NCI-H345 treated with DMSO at 0.1 percent for 48 hours (cell line): ENCODE data around the gene PLA2G7.

Experiments used
- DNase-seq: peaks from one replicate; lab custom pipeline; 2025; ENCODE audit not compliant: unreplicated experiment; lab: John Stamatoyannopoulos, UW

Gene PLA2G7

DNA sequence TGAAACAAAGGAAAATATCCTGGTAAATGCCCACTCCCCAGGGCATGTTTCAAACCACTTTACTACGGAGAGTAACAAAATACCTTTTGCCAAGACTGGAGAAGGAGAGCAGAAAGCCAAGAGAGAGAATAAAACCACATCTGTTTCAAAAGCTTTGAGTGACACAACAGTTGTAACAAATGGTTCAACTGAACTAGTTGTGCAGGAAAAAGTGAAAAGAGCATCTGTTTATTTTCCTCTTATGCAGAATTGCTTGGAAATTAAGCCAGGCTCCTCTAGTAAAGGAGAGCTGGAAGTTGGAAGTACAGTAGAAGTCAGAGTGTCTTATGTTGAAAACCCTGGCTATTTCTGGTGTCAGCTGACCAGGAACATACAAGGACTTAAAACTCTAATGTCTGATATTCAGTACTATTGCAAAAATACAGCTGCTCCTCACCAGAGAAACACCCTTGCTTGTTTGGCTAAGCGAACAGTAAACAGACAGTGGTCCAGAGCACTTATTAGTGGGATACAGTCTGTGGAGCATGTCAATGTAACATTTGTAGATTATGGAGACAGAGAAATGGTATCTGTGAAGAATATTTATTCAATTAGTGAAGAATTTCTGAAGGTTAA, 44.9 kb downstream of the PLA2G7 start:
- no peak for DNase-seq

DNA sequence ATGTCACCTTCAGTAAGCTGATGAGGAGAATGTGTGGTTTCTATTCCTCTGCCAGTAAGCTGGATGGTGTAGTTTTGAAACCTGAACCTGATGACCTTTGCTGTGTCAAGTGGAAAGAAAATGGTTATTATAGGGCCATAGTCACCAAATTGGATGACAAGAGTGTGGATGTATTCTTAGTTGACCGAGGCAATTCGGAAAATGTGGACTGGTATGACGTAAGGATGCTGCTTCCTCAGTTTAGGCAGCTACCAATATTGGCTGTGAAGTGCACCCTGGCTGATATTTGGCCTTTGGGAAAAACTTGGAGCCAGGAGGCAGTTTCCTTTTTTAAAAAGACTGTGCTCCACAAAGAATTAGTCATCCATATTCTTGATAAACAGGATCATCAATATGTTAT, 45.5 kb downstream of the PLA2G7 start:
- DNase-seq: no peak

DNA sequence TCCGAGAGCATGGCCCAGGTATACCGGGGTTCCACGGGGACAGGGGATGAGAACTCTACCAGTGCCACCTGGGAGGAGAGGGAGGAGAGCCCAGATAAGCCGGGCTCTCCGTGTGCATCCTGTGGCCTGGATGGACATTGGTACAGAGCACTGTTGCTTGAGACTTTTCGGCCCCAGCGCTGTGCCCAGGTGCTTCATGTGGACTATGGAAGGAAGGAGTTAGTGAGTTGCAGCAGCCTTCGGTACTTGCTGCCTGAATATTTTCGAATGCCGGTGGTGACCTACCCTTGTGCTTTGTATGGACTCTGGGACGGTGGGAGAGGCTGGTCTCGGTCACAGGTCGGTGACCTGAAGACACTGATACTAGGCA, 46.2 kb downstream of the PLA2G7 start:
- no peak for DNase-seq

DNA sequence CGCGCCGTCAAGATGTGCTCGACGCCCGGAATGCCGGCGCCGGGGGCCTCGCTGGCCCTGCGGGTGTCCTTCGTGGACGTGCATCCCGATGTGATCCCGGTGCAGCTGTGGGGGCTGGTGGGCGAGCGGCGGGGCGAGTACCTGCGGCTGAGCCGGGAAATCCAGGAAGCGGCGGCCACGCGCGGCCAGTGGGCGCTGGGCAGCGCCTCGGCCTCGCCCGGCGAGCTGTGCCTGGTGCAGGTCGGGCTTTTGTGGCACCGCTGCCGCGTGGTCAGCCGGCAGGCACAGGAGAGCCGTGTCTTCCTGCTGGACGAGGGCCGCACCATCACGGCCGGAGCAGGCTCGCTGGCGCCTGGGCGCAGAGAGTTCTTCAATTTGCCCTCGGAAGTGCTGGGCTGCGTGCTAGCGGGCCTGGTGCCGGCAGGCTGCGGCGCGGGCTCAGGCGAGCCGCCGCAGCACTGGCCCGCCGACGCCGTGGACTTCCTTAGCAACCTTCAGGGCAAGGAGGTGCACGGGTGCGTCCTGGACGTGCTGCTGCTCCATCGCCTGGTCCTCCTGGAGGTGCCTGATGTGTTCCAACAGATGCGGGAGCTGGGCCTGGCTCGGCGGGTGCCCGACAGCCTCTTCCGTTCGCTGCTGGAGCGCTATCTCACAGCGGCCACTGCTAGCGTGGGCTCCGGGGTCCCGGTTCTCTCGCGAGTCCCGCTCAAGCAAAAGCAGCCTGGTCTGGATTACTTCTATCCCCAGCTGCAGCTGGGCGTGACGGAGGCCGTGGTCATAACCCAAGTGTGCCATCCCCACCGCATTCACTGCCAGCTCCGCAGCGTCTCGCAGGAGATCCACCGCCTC, 46.8 kb downstream of the PLA2G7 start:
- DNase-seq: no peak

DNA sequence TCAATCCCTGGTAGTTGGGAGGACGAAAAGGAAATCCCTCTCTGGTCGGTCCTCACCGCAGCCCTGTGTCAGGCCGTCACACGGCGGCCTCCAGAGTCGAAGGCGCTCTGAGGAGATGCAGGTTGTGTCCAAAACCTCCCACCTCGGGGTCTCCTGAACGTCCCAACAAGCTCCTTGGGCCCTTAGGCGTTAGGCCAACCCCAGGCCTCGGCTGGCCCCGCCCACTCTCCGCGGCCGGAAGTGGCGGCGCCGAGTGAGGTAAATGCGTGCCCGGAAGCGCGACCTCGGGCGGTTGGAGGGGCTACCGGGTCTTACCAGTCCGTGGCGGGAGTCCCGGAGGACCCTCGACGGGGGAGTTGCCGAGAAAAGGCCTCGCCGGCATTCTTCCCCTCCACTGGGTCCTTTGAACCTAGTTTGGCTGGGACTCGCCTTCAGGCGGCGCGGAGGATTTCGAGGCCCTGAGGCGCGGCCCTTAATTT, 47.5 kb downstream of the PLA2G7 start, which contains the start of gene TDRD6:
Gene TDRD6 (plus strand): TSS at position 267 of the 479 bp plus-strand sequence. CDS start 244 bp downstream, outside the sequence.
- no peak for DNase-seq

DNA sequence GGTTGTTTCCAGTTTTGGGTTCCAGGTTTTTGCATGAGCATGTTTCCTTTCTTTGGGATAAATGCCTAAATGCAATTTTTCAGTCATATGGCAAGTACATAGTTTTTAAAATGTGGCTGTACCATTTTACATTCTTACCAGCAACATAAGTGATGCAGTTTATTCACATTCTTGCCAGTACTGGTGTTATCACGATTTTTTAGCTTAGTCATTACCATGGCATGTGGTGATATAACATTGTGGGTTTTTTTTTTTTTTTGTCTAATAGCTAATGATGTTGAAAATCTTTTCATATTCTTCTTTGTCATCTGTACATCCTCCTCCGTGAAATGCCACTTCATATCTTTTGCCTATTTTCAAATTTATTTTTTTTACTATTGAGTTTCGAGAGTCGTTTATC, 50.4 kb downstream of the PLA2G7 start:
- DNase-seq: no peak

DNA sequence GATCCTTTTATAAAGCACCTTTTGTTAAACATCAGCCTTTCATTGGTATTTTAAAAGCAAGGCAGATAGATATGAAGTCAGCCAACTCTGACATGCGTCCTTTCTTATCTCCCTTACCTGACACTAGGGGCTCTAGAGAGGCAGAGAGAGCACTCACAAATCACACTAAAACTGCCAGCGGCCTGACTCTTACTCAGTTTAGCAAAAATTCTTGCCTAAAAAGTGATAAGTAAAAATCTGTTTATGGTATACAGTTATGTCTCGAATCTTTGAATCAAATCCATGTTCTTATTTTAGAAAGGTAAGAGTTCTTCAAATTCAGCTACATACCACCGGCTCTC, 57.9 kb downstream of the PLA2G7 start:
- no peak for DNase-seq

DNA sequence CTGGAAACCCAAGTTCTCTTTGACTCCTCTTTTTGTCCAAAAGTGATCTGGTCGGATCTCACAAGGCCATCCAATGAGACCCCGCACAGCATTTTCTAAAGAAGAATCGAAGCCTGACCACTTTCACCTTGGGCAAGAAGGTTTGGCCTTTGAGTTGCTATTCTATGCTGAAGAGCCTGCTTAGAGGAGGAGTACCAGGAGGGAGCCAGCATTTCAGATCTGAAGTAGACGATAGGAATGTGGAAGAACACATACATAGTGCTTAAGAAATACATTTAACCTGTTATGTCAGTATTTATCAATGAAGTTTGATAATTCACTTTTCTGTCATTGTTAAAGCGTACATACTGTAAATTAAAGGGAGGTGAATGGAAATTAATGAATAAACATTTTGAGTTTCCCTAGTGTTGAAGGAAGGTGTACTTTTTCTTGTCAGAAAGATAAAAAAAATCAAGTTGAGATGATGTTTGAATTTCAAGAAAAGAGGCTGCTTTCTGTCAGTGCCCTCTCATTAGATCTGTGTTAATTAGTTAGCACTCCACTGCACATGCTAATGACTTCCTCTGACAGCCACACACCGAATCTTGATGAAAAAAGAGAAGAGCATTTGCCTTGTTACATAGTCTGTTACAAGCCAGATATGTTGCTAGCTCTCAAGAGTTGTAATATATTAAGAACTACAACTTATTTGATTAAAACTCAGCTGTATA, 58.4 kb downstream of the PLA2G7 start:
- no peak for DNase-seq

DNA sequence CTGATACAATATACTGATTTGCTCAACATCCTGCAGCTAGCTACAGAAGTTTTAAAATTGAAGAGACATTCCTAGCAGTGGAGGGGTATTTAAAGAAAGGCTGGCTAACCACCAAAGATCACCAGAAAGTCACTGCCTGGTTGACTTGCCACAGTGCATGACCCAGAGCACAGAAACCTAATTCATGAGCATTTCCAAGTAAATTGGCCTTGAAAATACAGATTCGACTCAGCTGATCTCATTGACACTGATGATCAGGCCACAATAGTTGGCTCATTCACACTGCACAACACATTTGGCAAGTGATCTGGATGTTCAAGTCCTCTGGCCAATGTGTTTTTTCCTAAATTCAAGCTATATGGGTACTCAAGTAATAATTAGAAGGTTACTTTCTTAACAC, 60.8 kb downstream of the PLA2G7 start:
- no peak for DNase-seq

DNA sequence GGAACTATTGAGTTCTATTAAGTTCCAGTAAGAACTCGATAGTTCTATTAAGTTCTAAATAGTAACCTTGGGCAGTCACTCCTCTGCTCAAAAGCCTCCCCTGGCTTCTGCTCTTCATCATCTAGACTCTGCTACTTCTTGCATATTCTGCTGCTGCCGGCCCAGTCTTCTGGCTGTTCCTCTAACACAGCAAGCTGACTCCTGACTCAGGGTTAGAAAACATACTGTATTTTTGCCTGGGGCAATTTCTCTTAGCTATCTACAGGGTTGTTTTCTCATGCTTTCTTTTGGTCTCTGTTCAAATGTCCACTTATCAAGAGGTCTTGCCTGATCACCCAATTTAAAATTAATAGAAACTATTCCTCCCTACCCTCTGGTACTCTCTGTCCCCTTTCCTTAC, 67.8 kb downstream of the PLA2G7 start:
- no peak for DNase-seq

DNA sequence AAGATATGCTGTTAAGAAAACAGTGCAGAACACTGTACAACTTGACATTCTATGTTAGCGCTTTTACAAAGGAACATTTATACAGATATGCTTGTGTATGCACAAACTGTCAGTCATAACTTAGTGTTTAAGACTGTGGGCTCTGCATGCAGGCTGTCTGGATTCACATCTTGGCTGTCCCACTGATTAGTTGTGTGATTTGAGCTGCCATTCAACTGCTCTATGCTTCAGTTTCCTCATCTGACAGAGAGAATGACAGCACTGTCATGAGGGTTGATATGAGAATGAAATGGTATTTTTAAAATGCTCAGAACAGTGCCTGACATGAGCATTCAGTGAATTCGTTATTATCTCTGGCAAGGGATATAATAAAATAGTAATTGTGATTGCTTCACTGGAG, 73.7 kb downstream of the PLA2G7 start:
- no peak for DNase-seq

DNA sequence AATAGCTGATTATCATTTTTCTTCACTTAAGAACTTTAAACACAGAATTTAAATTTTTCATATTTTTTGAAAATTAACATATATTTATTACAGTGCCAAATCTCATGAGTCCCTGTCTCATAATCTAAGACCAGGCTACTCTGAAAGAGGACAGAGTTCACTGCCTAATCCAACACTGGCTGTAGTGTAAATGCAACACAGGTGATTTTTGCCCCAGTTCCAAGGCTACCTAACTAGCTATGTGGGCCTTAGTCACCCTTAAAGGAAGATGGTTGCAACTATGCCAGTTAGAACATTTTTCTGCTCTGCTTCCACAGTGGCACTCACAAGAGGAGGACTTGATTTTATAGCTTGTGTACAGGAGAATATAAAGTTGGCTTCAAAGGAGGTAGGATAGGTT, 77.5 kb downstream of the PLA2G7 start:
- DNase-seq: no peak

DNA sequence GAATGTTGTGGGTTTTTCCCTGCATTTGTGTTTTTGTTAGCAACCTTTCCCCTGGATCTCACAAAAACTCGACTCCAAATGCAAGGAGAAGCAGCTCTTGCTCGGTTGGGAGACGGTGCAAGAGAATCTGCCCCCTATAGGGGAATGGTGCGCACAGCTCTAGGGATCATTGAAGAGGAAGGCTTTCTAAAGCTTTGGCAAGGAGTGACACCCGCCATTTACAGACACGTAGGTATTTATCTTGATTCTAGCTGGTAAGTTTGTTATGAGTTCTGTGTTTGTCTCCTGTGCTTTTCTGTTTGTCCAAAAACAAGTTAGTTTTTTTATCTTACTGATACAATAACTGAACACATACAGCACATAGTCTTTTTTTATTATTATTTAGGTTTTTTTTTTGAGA, 79.4 kb downstream of the PLA2G7 start:
- no peak for DNase-seq
